HL-60 (cell line): ENCODE data around the gene DPH6.

Experiments used
- CTCF ChIP-seq: IDR thresholded peaks from one replicate; pipeline ENCODE4 v1.5.1; 2011; ENCODE audit warnings: low read length, control low read depth, inconsistent platforms; ENCODE audit not compliant: insufficient read depth
- POLR2AphosphoS5 ChIP-seq: IDR thresholded peaks from 2 replicates; pipeline ENCODE4 v1.6.1; 2012; ENCODE audit warnings: low read depth
- REST ChIP-seq: IDR thresholded peaks from 2 replicates; pipeline ENCODE4 v1.6.1; 2012; ENCODE audit warnings: low read depth; ENCODE audit not compliant: insufficient replicate concordance

GRCh38 chr15:35580606-35581005 is 34.6 kb upstream of the DPH6 start:
- TF ChIP-seq CTCF (no peak), REST (no peak), POLR2AphosphoS5 (no peak)
